Measurements from ENCODE around the gene IL18R1.

- TF ChIP-seq CTCF (IDR thresholded peaks at IDR 0.05): no peak
- no peak for TF ChIP-seq JUNB (IDR thresholded peaks at IDR 0.05)
- no peak for TF ChIP-seq POLR2A (IDR thresholded peaks at IDR 0.05; ENCODE audit: low read length)
- no peak for TF ChIP-seq RNF2 (IDR thresholded peaks at IDR 0.05; ENCODE audit: borderline replicate concordance, low read depth)
- TF ChIP-seq E2F6 (IDR thresholded peaks at IDR 0.05; ENCODE audit: borderline replicate concordance, low read depth): no peak
These were observed 41.6 kb downstream of the IL18R1 start for GRCh38 chr2:102397209-102397608.
